SK-N-MC (cell line): ENCODE results near the gene CCDC141.

ENCODE experiments used
- EZH2 ChIP-seq: fragments of 200-600 bp; sonication (generic); IDR thresholded peaks from one replicate; pipeline ENCODE4 v1.6.1; 2017; ENCODE audit warnings: antibody characterized with exemption
- POLR2AphosphoS5 ChIP-seq: IDR thresholded peaks from 2 replicates; pipeline ENCODE4 v1.6.1; 2012; ENCODE audit warnings: mild to moderate bottlenecking, low read depth, low read length, borderline replicate concordance

DNA sequence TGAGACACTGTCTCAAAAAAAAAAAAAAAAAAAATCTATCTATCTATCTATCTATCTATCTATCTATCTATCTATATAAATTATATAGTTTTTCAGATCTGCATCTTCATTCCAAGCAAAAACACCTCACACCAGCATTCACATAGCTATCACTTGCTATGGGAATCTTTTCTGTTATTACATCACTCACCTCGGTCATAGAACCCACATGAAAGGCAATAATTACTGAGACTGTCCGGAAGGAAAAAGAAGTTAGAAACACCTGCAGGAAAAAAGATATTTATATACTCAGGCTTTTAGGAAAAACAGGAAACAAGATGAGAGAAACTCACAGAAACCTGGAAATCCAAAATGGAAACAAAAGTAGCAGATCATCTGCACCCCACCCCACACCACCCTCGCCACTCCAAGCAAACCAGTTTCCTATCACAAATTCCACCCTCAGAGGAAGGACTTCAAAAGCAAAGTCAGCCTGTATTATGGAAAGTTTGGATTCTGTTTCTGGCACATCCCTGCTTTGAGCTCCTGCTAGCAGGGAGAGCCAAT lies 21.9 kb upstream of the CCDC141 start:
- TF ChIP-seq EZH2 (no peak), POLR2AphosphoS5 (no peak)
